Neural cell (in vitro differentiated cells): Measurements from ENCODE around the gene PLCL1.

Experiments used
- SMC3 ChIP-seq: fragments of 450-650 bp; conservative IDR thresholded peaks from 2 replicates; pipeline ENCODE4 v1.6.1; 2014; ENCODE audit warnings: antibody characterized with exemption, mild to moderate bottlenecking, moderate library complexity; ENCODE audit not compliant: poor library complexity
- TAF1 ChIP-seq: IDR thresholded peaks from 2 replicates; pipeline ENCODE4 v1.6.1; 2012; ENCODE audit warnings: low read depth

- TF ChIP-seq SMC3, result no peak
- no peak for TF ChIP-seq TAF1
Measured at GRCh38 chr2:197875763-197876162, 71.4 kb downstream of the PLCL1 start.
